HCT116 (cell line): ENCODE measurements around the gene TM9SF1. TPM values are rescaled to one million over a fixed set of nuclear protein-coding genes. Genes with fewer than 3 reads are reported as not detected.

Experiments
- ATAC-seq: fragments of 200-7000 bp; cut with Tn5 transposase; 2 replicates; pipeline ENCODE4 v1.9.1; 2020; ENCODE audit warnings: mild to moderate bottlenecking, moderate library complexity
- BruUV-seq: library from RNA; stranded (reverse); fragments of 400-500 nt; replicated peaks from 2 replicates; lab custom pipeline; 2021; lab: Mats Ljungman, UMichigan
- CTCF ChIA-PET: fragments of 300-600 bp; sonication (Branson Sonifier 250); formaldehyde crosslinking; loops from one replicate; lab custom pipeline; 2021; ENCODE audit warnings: antibody characterized with exemption; lab: Charles Lee
- POLR2A ChIA-PET: fragments of 300-600, 350-600 bp; sonication (Branson Sonifier 250); formaldehyde crosslinking; loops from one replicate; lab custom pipeline; 2021; ENCODE audit warnings: antibody characterized with exemption; lab: Charles Lee
- RAD21 ChIA-PET, 2 experiments: fragments of 300-600 bp; sonication (Branson Sonifier 250); formaldehyde crosslinking; loops; one replicate each; lab custom pipeline; 2023; ENCODE audit warnings: low total read pairs in 2 of 2; ENCODE audit not compliant: uncharacterized antibody in 2 of 2, unreplicated experiment in 2 of 2, low non-redundant PET in 1 of 2; lab: Charles Lee
- DNase-seq: peaks from one replicate; pipeline ENCODE4 v3.0.0-alpha.2; 2010; ENCODE audit warnings: low read depth, low spot score
- H2AFZ ChIP-seq: fragments of 200-600 bp; shearing (Covaris generic), sonication (generic); 2 replicates; pipeline ENCODE4 v1.6.1; 2017; ENCODE audit warnings: low read depth, mixed run types, mixed read lengths, antibody characterized with exemption, low read length; ENCODE audit not compliant: poor library complexity, severe bottlenecking
- H3K27ac ChIP-seq: 2 replicates; pipeline ENCODE4 v1.5.1; 2012; ENCODE audit warnings: low read depth, low read length
- H3K27me3 ChIP-seq: fragments of 200-600 bp; sonication (generic); 2 replicates; pipeline ENCODE4 v1.6.1; 2016; ENCODE audit warnings: mixed run types, low read length, mixed read lengths; ENCODE audit not compliant: insufficient read depth
- H3K36me3 ChIP-seq, 2 experiments: fragments of 200-500 bp in 1 of 2; fragments of 200-600 bp in 1 of 2; sonication (Bioruptor generic) in 1 of 2; sonication (generic) in 1 of 2; 2 replicates each; pipeline versions ENCODE4 v1.5.1 to v1.6.1; 2014 to 2016; ENCODE audit warnings: low read length in 2 of 2, inconsistent platforms in 1 of 2, mixed read lengths in 1 of 2, mixed run types in 1 of 2; ENCODE audit not compliant: insufficient read depth in 2 of 2, control insufficient read depth in 1 of 2
- H3K4me1 ChIP-seq, 2 experiments: fragments of 200-600 bp in 1 of 2; sonication (generic) in 1 of 2; 2 replicates each; pipeline versions ENCODE4 v1.5.1 to v1.6.1; 2012 to 2017; ENCODE audit warnings: low read length in 2 of 2, inconsistent platforms in 1 of 2, mild to moderate bottlenecking in 1 of 2, mixed read lengths in 1 of 2, mixed run types in 1 of 2, moderate library complexity in 1 of 2; ENCODE audit not compliant: insufficient read depth in 2 of 2, control insufficient read depth in 1 of 2
- H3K4me2 ChIP-seq: fragments of 200-600 bp; sonication (generic); 2 replicates; pipeline ENCODE4 v1.6.1; 2017; ENCODE audit warnings: mixed run types, low read length, mixed read lengths
- H3K4me3 ChIP-seq, 2 experiments: fragments of 200-600 bp in 1 of 2; sonication (generic) in 1 of 2; replicated peaks in 1 of 2; 2 replicates each; pipeline ENCODE4 v1.5.1; 2011 to 2016; ENCODE audit warnings: low read length in 2 of 2, control low read depth in 1 of 2, low read depth in 1 of 2, mild to moderate bottlenecking in 1 of 2, mixed read lengths in 1 of 2, mixed run types in 1 of 2
- H3K79me2 ChIP-seq: fragments of 200-600 bp; sonication (generic); 2 replicates; pipeline ENCODE4 v1.6.1; 2017; ENCODE audit warnings: mild to moderate bottlenecking, mixed run types, low read length, moderate library complexity, mixed read lengths; ENCODE audit not compliant: insufficient read depth
- H3K9ac ChIP-seq: fragments of 200-600 bp; sonication (generic); 2 replicates; pipeline ENCODE4 v1.6.1; 2016; ENCODE audit warnings: low read length, mixed read lengths
- H3K9me2 ChIP-seq: fragments of 200-600 bp; sonication (generic), shearing (Covaris generic); 2 replicates; pipeline ENCODE4 v1.6.1; 2017; ENCODE audit warnings: mixed run types, mild to moderate bottlenecking, moderate library complexity; ENCODE audit not compliant: insufficient read depth
- H3K9me3 ChIP-seq, 2 experiments: fragments of 200-500 bp in 1 of 2; fragments of 200-600 bp in 1 of 2; sonication (Bioruptor generic) in 1 of 2; sonication (generic) in 1 of 2; 2 replicates each; pipeline ENCODE4 v1.6.1; 2014 to 2017; ENCODE audit warnings: low read length in 2 of 2, mixed read lengths in 2 of 2, inconsistent platforms in 1 of 2, low read depth in 1 of 2, mild to moderate bottlenecking in 1 of 2, mixed run types in 1 of 2, moderate library complexity in 1 of 2; ENCODE audit not compliant: control insufficient read depth in 1 of 2, insufficient read depth in 1 of 2
- H4K20me1 ChIP-seq: fragments of 200-600 bp; sonication (generic), shearing (Covaris generic); 2 replicates; pipeline ENCODE4 v1.6.1; 2017; ENCODE audit warnings: mixed run types, mild to moderate bottlenecking, moderate library complexity; ENCODE audit not compliant: insufficient read depth
- CBX3 ChIP-seq: IDR thresholded peaks from 2 replicates; pipeline ENCODE4 v1.6.1; 2012; ENCODE audit warnings: low read depth
- CEBPB ChIP-seq: IDR thresholded peaks from 2 replicates; pipeline ENCODE4 v1.6.1; 2012; ENCODE audit warnings: low read depth
- CTCF ChIP-seq, 3 experiments: fragments of 200-600 bp in 1 of 3; sonication (generic) in 1 of 3; IDR thresholded peaks in 2 of 3; conservative IDR thresholded peaks in 1 of 3; 2 replicates each; pipeline ENCODE4 v1.5.1; 2012 to 2017; ENCODE audit warnings: low read depth in 2 of 3, low read length in 2 of 3, antibody characterized with exemption in 1 of 3, borderline replicate concordance in 1 of 3, control low read depth in 1 of 3, mild to moderate bottlenecking in 1 of 3, mixed read lengths in 1 of 3, mixed run types in 1 of 3, moderate library complexity in 1 of 3; ENCODE audit not compliant: insufficient read depth in 1 of 3
- EGR1 ChIP-seq: IDR thresholded peaks from 2 replicates; pipeline ENCODE4 v1.6.1; 2012; ENCODE audit warnings: low read depth
- ELF1 ChIP-seq: IDR thresholded peaks from 2 replicates; pipeline ENCODE4 v1.6.1; 2012; ENCODE audit warnings: low read depth, borderline replicate concordance
- EZH2 ChIP-seq: fragments of 200-600 bp; sonication (generic); IDR thresholded peaks from 2 replicates; pipeline ENCODE4 v1.6.1; 2017; ENCODE audit warnings: antibody characterized with exemption, mixed run types
- EZH2phosphoT487 ChIP-seq: fragments of 200-600 bp; IDR thresholded peaks from 2 replicates; pipeline ENCODE4 v1.6.1; 2018; ENCODE audit warnings: antibody characterized with exemption, borderline replicate concordance
- JUND ChIP-seq: IDR thresholded peaks from 2 replicates; pipeline ENCODE4 v1.6.1; 2012
- POLR2AphosphoS5 ChIP-seq: IDR thresholded peaks from 2 replicates; pipeline ENCODE4 v1.6.1; 2011; ENCODE audit warnings: mild to moderate bottlenecking, low read depth, low read length, moderate library complexity
- RAD21 ChIP-seq: IDR thresholded peaks from 2 replicates; pipeline ENCODE4 v1.6.1; 2012; ENCODE audit warnings: low read depth, mild to moderate bottlenecking
- SP1 ChIP-seq: IDR thresholded peaks from 2 replicates; pipeline ENCODE4 v1.6.1; 2012; ENCODE audit warnings: low read depth
- TCF7L2 ChIP-seq: IDR thresholded peaks from 2 replicates; pipeline ENCODE4 v1.7.0; 2011; ENCODE audit warnings: borderline replicate concordance, inconsistent platforms; ENCODE audit not compliant: insufficient read depth, insufficient read length; ENCODE audit errors: extremely low read depth
- ZBTB33 ChIP-seq: IDR thresholded peaks from 2 replicates; pipeline ENCODE4 v1.6.1; 2011; ENCODE audit warnings: mild to moderate bottlenecking, low read length, moderate library complexity; ENCODE audit not compliant: insufficient replicate concordance; ENCODE audit errors: extremely low read depth
- ZNF274 ChIP-seq: fragments of 200-500 bp; sonication (Bioruptor generic); IDR thresholded peaks from 2 replicates; pipeline ENCODE4 v1.6.1; 2014; ENCODE audit warnings: mild to moderate bottlenecking, low read depth, low read length, inconsistent platforms
- intact Hi-C: fragments of 100-400 bp; cut with micrococcal nuclease; formaldehyde crosslinking; loops from 2 replicates; pipeline ENCODE4 v1.10.0; 2022
- total RNA-seq: library from RNA; stranded (reverse); gene quantifications from one replicate; pipeline ENCODE4 v1.2.1, GENCODE V29; 2021; ENCODE audit not compliant: unreplicated experiment
- TF ChIP-seq, protein P1 (sequence below): IDR thresholded peaks from 2 replicates; pipeline ENCODE4 v1.6.1; 2012; ENCODE audit warnings: low read depth
- TF ChIP-seq, protein P2 (sequence below): IDR thresholded peaks from 2 replicates; pipeline ENCODE4 v1.6.1; 2012
- TF ChIP-seq, protein P3 (sequence below): IDR thresholded peaks from 2 replicates; pipeline ENCODE4 v1.6.1; 2012

The TM9SF1 gene
- total RNA-seq, 1 experiment from 2014 or later = 35.2 TPM

DNA sequence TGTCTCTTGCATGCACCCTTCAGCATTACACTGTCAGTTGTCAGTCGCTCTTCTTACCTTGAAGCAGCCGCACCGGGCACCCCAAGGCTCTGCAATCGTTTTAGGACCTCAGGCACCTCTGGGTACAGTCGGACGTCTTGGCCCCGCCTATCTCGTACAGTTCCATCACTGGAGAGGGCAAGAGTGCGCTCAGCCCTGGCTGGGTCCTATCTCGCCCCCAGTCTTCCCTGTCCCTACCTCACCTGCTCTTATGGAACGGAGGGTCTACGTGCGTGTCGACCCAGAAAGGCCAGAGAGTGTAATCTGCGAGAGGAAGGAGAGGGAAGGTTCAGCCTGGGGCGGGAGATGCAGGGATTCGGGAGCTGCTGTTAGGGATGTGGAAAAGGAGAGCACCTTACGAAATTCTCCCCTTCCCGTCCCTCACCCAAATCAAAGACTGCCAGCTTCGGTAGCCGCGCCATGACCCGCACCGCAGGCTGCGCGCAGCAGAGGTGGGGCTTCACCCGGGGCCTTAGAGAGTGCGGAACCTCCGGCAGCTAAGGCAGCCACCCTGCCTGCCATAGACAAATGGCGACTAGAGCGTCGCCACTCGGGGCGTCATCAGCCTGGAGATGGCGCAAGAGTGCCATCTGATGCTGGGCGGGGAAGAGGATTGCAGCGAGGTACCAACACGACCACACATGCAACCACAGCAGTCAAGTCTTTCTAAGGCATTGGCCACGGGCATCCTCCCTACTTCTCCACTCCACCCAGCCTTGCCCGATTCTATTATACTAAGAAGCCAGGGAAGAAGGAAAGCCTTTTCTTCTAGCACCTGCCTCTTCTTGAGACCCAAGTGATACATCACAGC lies 20.5 kb upstream of the TM9SF1 start, which contains the start of gene MDP1:
TSS of gene MDP1 (minus strand) at position 572 of the 850 bp plus-strand sequence. CDS start at position 461, 111 bp downstream.
- DNase-seq = peak; percentile 78
- POLR2A ChIA-PET = interaction anchor here (1.1 to 1.2 kb wide), 2 partner anchors 13 to 27 kb away, joined by 3 to 6 read pairs; partner anchors contain the start of gene TINF2
- intact Hi-C loops = loop anchor here (1.0 to 10.0 kb wide), 3 partner anchors 17 to 219 kb away; partner anchors contain the start of genes GMPR2 and NEDD8
- TF ChIP-seq, protein P1, sequence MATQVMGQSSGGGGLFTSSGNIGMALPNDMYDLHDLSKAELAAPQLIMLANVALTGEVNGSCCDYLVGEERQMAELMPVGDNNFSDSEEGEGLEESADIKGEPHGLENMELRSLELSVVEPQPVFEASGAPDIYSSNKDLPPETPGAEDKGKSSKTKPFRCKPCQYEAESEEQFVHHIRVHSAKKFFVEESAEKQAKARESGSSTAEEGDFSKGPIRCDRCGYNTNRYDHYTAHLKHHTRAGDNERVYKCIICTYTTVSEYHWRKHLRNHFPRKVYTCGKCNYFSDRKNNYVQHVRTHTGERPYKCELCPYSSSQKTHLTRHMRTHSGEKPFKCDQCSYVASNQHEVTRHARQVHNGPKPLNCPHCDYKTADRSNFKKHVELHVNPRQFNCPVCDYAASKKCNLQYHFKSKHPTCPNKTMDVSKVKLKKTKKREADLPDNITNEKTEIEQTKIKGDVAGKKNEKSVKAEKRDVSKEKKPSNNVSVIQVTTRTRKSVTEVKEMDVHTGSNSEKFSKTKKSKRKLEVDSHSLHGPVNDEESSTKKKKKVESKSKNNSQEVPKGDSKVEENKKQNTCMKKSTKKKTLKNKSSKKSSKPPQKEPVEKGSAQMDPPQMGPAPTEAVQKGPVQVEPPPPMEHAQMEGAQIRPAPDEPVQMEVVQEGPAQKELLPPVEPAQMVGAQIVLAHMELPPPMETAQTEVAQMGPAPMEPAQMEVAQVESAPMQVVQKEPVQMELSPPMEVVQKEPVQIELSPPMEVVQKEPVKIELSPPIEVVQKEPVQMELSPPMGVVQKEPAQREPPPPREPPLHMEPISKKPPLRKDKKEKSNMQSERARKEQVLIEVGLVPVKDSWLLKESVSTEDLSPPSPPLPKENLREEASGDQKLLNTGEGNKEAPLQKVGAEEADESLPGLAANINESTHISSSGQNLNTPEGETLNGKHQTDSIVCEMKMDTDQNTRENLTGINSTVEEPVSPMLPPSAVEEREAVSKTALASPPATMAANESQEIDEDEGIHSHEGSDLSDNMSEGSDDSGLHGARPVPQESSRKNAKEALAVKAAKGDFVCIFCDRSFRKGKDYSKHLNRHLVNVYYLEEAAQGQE = no peak
- no peak for TF ChIP-seq EZH2
- TF ChIP-seq SP1 = peak; percentile 47
- TF ChIP-seq, protein P2, sequence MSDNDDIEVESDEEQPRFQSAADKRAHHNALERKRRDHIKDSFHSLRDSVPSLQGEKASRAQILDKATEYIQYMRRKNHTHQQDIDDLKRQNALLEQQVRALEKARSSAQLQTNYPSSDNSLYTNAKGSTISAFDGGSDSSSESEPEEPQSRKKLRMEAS = peak; percentile 83
- no peak for TF ChIP-seq ZNF274
- TF ChIP-seq CBX3 = peak; percentile 90
- peak; percentile 88 for TF ChIP-seq POLR2AphosphoS5
- peak; percentile 37; the same call in 1 of the 2 replicates for TF ChIP-seq JUND
- no peak for TF ChIP-seq EZH2phosphoT487
- TF ChIP-seq ELF1 = no peak; the same call in 1 of the 2 replicates
- no peak for TF ChIP-seq ZBTB33
- peak; percentile 23 to 64 (median 40); a peak in 3 of 6 replicates for TF ChIP-seq CTCF (IDR thresholded peaks at IDR 0.05 in 2 of 3, conservative IDR thresholded peaks at IDR 0.05 in 1 of 3; ENCODE audit: borderline replicate concordance in 1 of 3, insufficient read depth in 1 of 3, low read depth in 2 of 3, low read length in 2 of 3)
- TF ChIP-seq CEBPB = peak; percentile 88
- TF ChIP-seq TCF7L2 = peak; percentile 48
- TF ChIP-seq, protein P3, sequence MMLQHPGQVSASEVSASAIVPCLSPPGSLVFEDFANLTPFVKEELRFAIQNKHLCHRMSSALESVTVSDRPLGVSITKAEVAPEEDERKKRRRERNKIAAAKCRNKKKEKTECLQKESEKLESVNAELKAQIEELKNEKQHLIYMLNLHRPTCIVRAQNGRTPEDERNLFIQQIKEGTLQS = no peak
- no peak for TF ChIP-seq EGR1
- peak; percentile 61 for TF ChIP-seq RAD21

More for the DNA sequence above, 20.5 kb upstream of the TM9SF1 start, which contains the start of gene MDP1:
- Histone ChIP-seq H3K4me1 (peaks cover 22 to 29% of the 10 kb centered on the region in 2 experiments), H4K20me1 (no peaks in the 10 kb centered on the region), H2AFZ (no peak within 1 kb of the TSS), H3K9ac (peak within 1 kb of the TSS; percentile 77), H3K9me2 (no peaks in the 10 kb centered on the region), H3K79me2 (peaks cover 30% of the 10 kb centered on the region), H3K27me3 (no peaks in the 10 kb centered on the region), H3K9me3 (no peaks in the 10 kb centered on the region), H3K4me2 (peak within 1 kb of the TSS; percentile 87), H3K27ac (peak within 1 kb of the TSS; percentile 88), H3K4me3 (peak within 1 kb of the TSS; percentile 87 to 97), H3K36me3 (peaks cover 0 to 4% of the 10 kb centered on the region in 2 experiments; a peak in 2 of 4 replicates)
- ATAC-seq = peak; percentile 72
- ChIA-PET CTCF (interaction anchor here (0.8 to 1.5 kb wide), 6 partner anchors 13 to 93 kb away, joined by 3 to 10 read pairs (median 4); partner anchors contain the start of genes DHRS1, IRF9, NOP9 and RABGGTA), RAD21 (no interaction called here)
- BruUV-seq = TSS peak; percentile 16
